ENCODE measurements around the gene XPO6. TPM values are rescaled to one million over a fixed set of nuclear protein-coding genes. Genes with fewer than 3 reads are reported as not detected.

Gene XPO6
- total RNA-seq, 1 experiment from 2014 or later = 135 TPM

DNA sequence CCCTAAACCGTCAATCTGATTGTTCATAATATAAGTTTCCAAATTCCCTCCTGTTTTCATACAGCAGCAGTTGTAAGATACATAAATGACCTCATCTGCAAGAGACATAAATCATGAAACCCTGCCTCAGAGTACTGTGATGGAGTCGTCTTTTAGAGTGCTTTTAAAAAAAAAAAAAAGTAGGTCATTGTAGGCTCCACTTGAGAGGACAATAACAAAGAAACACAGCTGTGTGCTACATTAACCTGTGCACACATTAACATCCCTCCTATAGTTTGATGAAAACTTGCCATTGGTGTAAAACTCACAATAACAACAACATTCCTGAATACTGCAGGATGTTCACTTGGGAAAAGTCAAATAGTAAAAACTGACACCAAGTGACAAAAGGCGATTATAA lies 56.5 kb downstream of the XPO6 start:
- TF ChIP-seq TCF7L2 (IDR thresholded peaks at IDR 0.05; ENCODE audit: low read depth, low read length) (no peak), SIN3A (IDR thresholded peaks at IDR 0.05; ENCODE audit: borderline replicate concordance, insufficient read depth, low read depth, low read length) (no peak), POLR2AphosphoS5 (IDR thresholded peaks at IDR 0.05; ENCODE audit: low read depth, low read length) (no peak)
- TF ChIP-seq, protein P1, sequence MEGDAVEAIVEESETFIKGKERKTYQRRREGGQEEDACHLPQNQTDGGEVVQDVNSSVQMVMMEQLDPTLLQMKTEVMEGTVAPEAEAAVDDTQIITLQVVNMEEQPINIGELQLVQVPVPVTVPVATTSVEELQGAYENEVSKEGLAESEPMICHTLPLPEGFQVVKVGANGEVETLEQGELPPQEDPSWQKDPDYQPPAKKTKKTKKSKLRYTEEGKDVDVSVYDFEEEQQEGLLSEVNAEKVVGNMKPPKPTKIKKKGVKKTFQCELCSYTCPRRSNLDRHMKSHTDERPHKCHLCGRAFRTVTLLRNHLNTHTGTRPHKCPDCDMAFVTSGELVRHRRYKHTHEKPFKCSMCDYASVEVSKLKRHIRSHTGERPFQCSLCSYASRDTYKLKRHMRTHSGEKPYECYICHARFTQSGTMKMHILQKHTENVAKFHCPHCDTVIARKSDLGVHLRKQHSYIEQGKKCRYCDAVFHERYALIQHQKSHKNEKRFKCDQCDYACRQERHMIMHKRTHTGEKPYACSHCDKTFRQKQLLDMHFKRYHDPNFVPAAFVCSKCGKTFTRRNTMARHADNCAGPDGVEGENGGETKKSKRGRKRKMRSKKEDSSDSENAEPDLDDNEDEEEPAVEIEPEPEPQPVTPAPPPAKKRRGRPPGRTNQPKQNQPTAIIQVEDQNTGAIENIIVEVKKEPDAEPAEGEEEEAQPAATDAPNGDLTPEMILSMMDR (IDR thresholded peaks at IDR 0.05) = no peak
- TF ChIP-seq, protein P2, sequence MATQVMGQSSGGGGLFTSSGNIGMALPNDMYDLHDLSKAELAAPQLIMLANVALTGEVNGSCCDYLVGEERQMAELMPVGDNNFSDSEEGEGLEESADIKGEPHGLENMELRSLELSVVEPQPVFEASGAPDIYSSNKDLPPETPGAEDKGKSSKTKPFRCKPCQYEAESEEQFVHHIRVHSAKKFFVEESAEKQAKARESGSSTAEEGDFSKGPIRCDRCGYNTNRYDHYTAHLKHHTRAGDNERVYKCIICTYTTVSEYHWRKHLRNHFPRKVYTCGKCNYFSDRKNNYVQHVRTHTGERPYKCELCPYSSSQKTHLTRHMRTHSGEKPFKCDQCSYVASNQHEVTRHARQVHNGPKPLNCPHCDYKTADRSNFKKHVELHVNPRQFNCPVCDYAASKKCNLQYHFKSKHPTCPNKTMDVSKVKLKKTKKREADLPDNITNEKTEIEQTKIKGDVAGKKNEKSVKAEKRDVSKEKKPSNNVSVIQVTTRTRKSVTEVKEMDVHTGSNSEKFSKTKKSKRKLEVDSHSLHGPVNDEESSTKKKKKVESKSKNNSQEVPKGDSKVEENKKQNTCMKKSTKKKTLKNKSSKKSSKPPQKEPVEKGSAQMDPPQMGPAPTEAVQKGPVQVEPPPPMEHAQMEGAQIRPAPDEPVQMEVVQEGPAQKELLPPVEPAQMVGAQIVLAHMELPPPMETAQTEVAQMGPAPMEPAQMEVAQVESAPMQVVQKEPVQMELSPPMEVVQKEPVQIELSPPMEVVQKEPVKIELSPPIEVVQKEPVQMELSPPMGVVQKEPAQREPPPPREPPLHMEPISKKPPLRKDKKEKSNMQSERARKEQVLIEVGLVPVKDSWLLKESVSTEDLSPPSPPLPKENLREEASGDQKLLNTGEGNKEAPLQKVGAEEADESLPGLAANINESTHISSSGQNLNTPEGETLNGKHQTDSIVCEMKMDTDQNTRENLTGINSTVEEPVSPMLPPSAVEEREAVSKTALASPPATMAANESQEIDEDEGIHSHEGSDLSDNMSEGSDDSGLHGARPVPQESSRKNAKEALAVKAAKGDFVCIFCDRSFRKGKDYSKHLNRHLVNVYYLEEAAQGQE (IDR thresholded peaks at IDR 0.05; ENCODE audit: insufficient read depth in 1 of 2, low read depth in 2 of 2, low read length in 1 of 2) = no peak
- no peaks in the 10 kb centered on the region for H3K9me3 ChIP-seq (ENCODE audit: control insufficient read depth, insufficient read depth, low read depth, low read length)
- POLR2A ChIA-PET = no interaction called here
- peaks cover 14% of the 10 kb centered on the region for H3K36me3 ChIP-seq (ENCODE audit: control insufficient read depth, insufficient read depth, low read length)
- CTCF ChIA-PET = no interaction called here
- H3K4me1 ChIP-seq (ENCODE audit: control insufficient read depth, insufficient read depth, low read length) = no peaks in the 10 kb centered on the region
- no peak for ATAC-seq
- no TSS peak for BruUV-seq (replicated peaks)
- H3K4me3 ChIP-seq (ENCODE audit: low read depth in 2 of 2, low read length in 2 of 2) = no peak overlapping the region
- in situ Hi-C loops (cut with HindIII; ENCODE audit: low pct_unique_long_range_greater_than_20kb, low sequenced_read_pairs) (no loop called here), intact Hi-C loops (cut with micrococcal nuclease; ENCODE audit: unreplicated experiment) (no loop called here)
- H3K27me3 ChIP-seq (ENCODE audit: control insufficient read depth, insufficient read depth, low read length) = no peaks in the 10 kb centered on the region
- H3K27ac ChIP-seq (ENCODE audit: low read length) = no peak overlapping the region
- DNase-seq (ENCODE audit: low read depth, low spot score) = no peak

DNA sequence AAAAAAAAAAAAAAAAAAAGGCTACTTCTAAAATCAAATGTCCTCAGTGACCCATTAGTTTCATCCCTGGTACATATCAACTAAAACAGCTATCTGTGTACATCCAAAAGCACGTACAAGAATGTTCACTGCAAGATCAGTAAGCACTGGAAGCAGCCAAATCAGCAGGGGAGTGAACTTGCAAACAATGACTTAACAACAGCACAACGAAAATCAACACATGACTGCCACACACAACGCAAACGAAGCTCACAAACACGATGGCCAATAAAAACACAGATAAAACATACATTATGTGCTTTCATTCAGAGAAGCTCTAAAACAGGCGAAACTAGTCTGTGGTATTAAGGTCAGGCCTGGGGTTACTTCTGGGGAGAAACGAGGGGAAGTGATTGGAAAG lies 60.6 kb downstream of the XPO6 start:
- H3K27ac ChIP-seq (ENCODE audit: low read length) = no peak overlapping the region
- DNase-seq (ENCODE audit: low read depth, low spot score) = no peak
- H3K36me3 ChIP-seq (ENCODE audit: control insufficient read depth, insufficient read depth, low read length) = peaks cover 15% of the 10 kb centered on the region
- no peaks in the 10 kb centered on the region for H3K4me1 ChIP-seq (ENCODE audit: control insufficient read depth, insufficient read depth, low read length)
- in situ Hi-C loops (cut with HindIII; ENCODE audit: low pct_unique_long_range_greater_than_20kb, low sequenced_read_pairs) (no loop called here), intact Hi-C loops (cut with micrococcal nuclease; ENCODE audit: unreplicated experiment) (no loop called here)
- ChIA-PET CTCF (no interaction called here), POLR2A (no interaction called here)
- no peak overlapping the region for H3K4me3 ChIP-seq (ENCODE audit: low read depth in 2 of 2, low read length in 2 of 2)
- no peaks in the 10 kb centered on the region for H3K9me3 ChIP-seq (ENCODE audit: control insufficient read depth, insufficient read depth, low read depth, low read length)
- no peaks in the 10 kb centered on the region for H3K27me3 ChIP-seq (ENCODE audit: control insufficient read depth, insufficient read depth, low read length)
- no peak for ATAC-seq
- TF ChIP-seq, protein P1 (IDR thresholded peaks at IDR 0.05) = no peak
- TF ChIP-seq, protein P2 (IDR thresholded peaks at IDR 0.05; ENCODE audit: insufficient read depth in 1 of 2, low read depth in 2 of 2, low read length in 1 of 2) = no peak
- TF ChIP-seq TCF7L2 (IDR thresholded peaks at IDR 0.05; ENCODE audit: low read depth, low read length) (no peak), POLR2AphosphoS5 (IDR thresholded peaks at IDR 0.05; ENCODE audit: low read depth, low read length) (no peak), SIN3A (IDR thresholded peaks at IDR 0.05; ENCODE audit: borderline replicate concordance, insufficient read depth, low read depth, low read length) (no peak)
- no TSS peak for BruUV-seq (replicated peaks)

Data from Panc1 (cell line).